ENCODE measurements around the gene SLC25A24.

The SLC25A24 gene

DNA sequence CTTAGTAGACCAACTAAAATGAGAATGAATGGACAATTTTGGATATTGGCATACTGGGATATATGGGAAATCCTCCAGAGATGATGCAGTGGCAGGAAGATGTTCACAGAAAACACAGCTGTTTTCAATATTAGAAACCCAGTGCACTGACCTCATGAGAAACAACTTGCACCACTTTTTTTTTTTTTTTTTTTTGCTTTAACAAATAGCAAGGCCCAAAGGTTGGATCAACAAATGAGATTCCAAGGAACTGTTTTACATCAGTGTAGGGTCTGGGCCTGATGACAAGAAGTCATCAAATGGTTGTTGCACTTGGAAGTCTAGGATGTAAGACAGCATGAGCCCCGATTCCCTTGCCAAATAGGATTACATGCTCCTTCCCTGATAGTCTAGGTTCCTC is 110.7 kb downstream of the SLC25A24 start:
- no peak for DNase-seq

DNA sequence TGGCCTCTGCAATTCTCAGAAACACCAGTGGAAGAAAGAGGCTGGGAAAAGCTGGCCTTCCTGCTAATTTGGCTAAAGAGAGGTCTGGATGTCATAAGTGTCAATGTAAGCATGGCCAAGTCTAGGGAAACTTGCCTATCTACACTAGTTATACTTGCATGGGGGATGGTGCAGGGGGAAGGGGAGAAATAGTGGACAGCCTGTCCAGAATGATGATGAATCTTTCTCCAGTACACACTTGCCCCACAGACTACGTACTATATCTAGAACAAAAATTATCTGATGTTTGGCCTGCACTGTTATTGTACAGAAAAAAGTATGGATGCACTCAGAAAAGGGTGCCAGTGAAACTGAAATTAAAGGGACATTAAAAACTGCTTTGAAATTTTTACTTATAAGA is 114.5 kb downstream of the SLC25A24 start:
- DNase-seq = no peak

DNA sequence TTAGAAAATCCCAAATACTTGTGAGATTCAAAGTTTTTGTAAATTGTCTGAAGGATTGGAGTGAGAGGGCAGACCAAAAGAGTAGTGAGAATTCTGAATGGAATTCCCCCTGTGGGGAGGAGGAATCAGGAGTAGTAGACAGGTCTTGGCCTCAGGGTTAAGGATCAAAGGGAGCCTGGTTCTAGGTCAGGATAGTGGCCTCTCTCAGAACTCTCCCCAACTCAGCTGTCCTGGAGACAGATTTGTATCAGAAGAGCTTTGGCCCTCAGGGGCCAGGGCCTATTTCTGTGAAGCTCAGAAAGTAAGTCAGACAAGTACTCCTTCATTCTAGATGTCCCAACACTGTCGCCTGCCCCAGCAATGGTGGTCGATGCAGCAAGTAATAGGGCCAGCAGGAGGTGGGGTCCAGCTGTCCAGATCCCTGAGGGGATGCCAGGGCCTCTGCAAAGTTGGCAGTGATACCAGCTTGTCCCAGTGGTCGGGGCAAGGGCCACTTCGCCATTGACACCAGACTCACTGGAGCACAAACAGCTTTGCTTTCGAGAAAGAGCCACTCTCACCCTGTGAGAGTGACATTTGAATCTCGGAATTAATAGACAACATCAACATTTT is 115.2 kb downstream of the SLC25A24 start:
- no peak for DNase-seq
